Muscle of leg (tissue), 11 donors: ENCODE measurements around the gene DDC. TPM values are rescaled to one million over a fixed set of nuclear protein-coding genes. Genes with fewer than 3 reads are reported as not detected.
A peak's percentile ranks its signal among the peaks of the same experiment; 100 is the strongest.
"Not testable (repeated sequence)": the region's sequence is repeated elsewhere in the genome, so short reads cannot be mapped to it uniquely, and the experiment has no call there.

Experiments used
- DNase-seq: peaks from one replicate; pipeline ENCODE4 v3.0.0; 2013
- H3K27ac ChIP-seq: one replicate; pipeline ENCODE4 v1.5.1; 2013; ENCODE audit warnings: mild to moderate bottlenecking, low read length, control low read depth
- H3K27me3 ChIP-seq: one replicate; pipeline ENCODE4 v1.6.1; 2013; ENCODE audit warnings: low read length; ENCODE audit not compliant: control insufficient read depth, insufficient read depth
- H3K36me3 ChIP-seq: one replicate; pipeline ENCODE4 v1.6.1; 2013; ENCODE audit warnings: low read length; ENCODE audit not compliant: control insufficient read depth, insufficient read depth
- H3K4me1 ChIP-seq: one replicate; pipeline ENCODE4 v1.6.1; 2013; ENCODE audit warnings: low read length; ENCODE audit not compliant: control insufficient read depth, insufficient read depth
- H3K4me3 ChIP-seq: one replicate; pipeline ENCODE4 v1.5.1; 2013; ENCODE audit warnings: low read length, control low read depth
- H3K9me3 ChIP-seq: replicated peaks from 2 replicates; pipeline ENCODE4 v1.6.1; 2013; ENCODE audit warnings: low read depth, low read length; ENCODE audit not compliant: control insufficient read depth
- WGBS: methylation state at CpG from one replicate; pipeline ENCODE4 v1.1.5; 2013; ENCODE audit warnings: missing lambda C conversion rate; ENCODE audit not compliant: insufficient coverage; 5-methylcytosine and 5-hydroxymethylcytosine counted together
- polyA plus RNA-seq, 8 donors: library from polyadenylated mRNA; unstranded; fragments of 120-200 nt; gene quantifications; one replicate each; pipeline versions ENCODE4 v1.2.1 to v1.2.3, GENCODE V29; 2013; ENCODE audit warnings: inconsistent platforms in 1 of 8, low replicate concordance in 1 of 8; ENCODE audit not compliant: insufficient read length in 8 of 8, insufficient read depth in 1 of 8
- total RNA-seq: library from RNA; stranded (reverse); fragments of 120-200 nt; gene quantifications from one replicate; pipeline ENCODE4 v1.2.4, GENCODE V29; 2013

The DDC gene
- total and polyA plus RNA-seq, 9 donors, result 0.09 to 13.2 (median 0.26) TPM; not detected in 2

GRCh38 chr7:50463035-50463434 is 102.2 kb downstream of the DDC start:
- Histone ChIP-seq H3K9me3 (no peaks in the 10 kb centered on the region), H3K27me3 (peaks cover 7% of the 10 kb centered on the region), H3K4me1 (peaks cover 4% of the 10 kb centered on the region), H3K27ac (no peak overlapping the region), H3K4me3 (no peak overlapping the region), H3K36me3 (no peaks in the 10 kb centered on the region)
- 89% methylated on average over 4 of the region's 13 CpGs for WGBS
- no peak for DNase-seq

GRCh38 chr7:50462361-50462760 is 102.8 kb downstream of the DDC start:
- no peak for DNase-seq
- no peak overlapping the region for H3K4me3 ChIP-seq
- no CpG with 5 or more reads among the region's 4 CpGs for WGBS
- H3K36me3 ChIP-seq, result no peaks in the 10 kb centered on the region
- H3K27ac ChIP-seq, result no peak overlapping the region
- H3K9me3 ChIP-seq, result no peaks in the 10 kb centered on the region
- H3K4me1 ChIP-seq, result no peaks in the 10 kb centered on the region
- H3K27me3 ChIP-seq, result peaks cover 5% of the 10 kb centered on the region

- H3K27ac ChIP-seq, result no peak overlapping the region
- no peaks in the 10 kb centered on the region for H3K9me3 ChIP-seq
- no peaks in the 10 kb centered on the region for H3K36me3 ChIP-seq
- DNase-seq, result no peak
- 80% methylated on average over 1 of the region's 1 CpG for WGBS
- H3K27me3 ChIP-seq, result peaks cover 4% of the 10 kb centered on the region
- no peak overlapping the region for H3K4me3 ChIP-seq
- no peaks in the 10 kb centered on the region for H3K4me1 ChIP-seq
These were observed 103.5 kb downstream of the DDC start for GRCh38 chr7:50461695-50462094.

GRCh38 chr7:50459183-50459582 is 106.0 kb downstream of the DDC start:
- WGBS, result 98% methylated on average over 7 of the region's 27 CpGs
- not testable (repeated sequence) for H3K9me3 ChIP-seq, H3K4me1 ChIP-seq, H3K27ac ChIP-seq, H3K36me3 ChIP-seq, H3K4me3 ChIP-seq, H3K27me3 ChIP-seq, DNase-seq

GRCh38 chr7:50458651-50459050 is 106.6 kb downstream of the DDC start:
- H3K27ac ChIP-seq, H3K36me3 ChIP-seq, H3K4me3 ChIP-seq, H3K4me1 ChIP-seq, H3K27me3 ChIP-seq, H3K9me3 ChIP-seq, DNase-seq: not testable (repeated sequence)
- WGBS, result no CpG with 5 or more reads among the region's 4 CpGs

GRCh38 chr7:50456371-50457123 is 108.7 kb downstream of the DDC start:
- Histone ChIP-seq H3K4me1 (no peaks in the 10 kb centered on the region), H3K27ac (no peak overlapping the region), H3K4me3 (no peak overlapping the region), H3K27me3 (peaks cover 4% of the 10 kb centered on the region), H3K9me3 (no peaks in the 10 kb centered on the region), H3K36me3 (no peaks in the 10 kb centered on the region)
- WGBS, result no CpG with 5 or more reads among the region's 3 CpGs
- no peak for DNase-seq

GRCh38 chr7:50455658-50456057 is 109.5 kb downstream of the DDC start:
- no peak for DNase-seq
- Histone ChIP-seq H3K36me3 (no peaks in the 10 kb centered on the region), H3K27ac (no peak overlapping the region), H3K4me3 (no peak overlapping the region), H3K4me1 (peaks cover 4% of the 10 kb centered on the region), H3K9me3 (no peaks in the 10 kb centered on the region), H3K27me3 (peaks cover 4% of the 10 kb centered on the region)

- Histone ChIP-seq H3K4me1 (peaks cover 7% of the 10 kb centered on the region), H3K27ac (no peak overlapping the region), H3K27me3 (peaks cover 4% of the 10 kb centered on the region), H3K36me3 (no peaks in the 10 kb centered on the region), H3K9me3 (no peaks in the 10 kb centered on the region), H3K4me3 (no peak overlapping the region)
- 66% methylated on average over 3 of the region's 5 CpGs for WGBS
- no peak for DNase-seq
These were observed 110.2 kb downstream of the DDC start for GRCh38 chr7:50454968-50455367.

- no peak for DNase-seq
- no peak overlapping the region for H3K27ac ChIP-seq
These were observed 114.6 kb downstream of the DDC start for GRCh38 chr7:50450590-50451032.

GRCh38 chr7:50449881-50450589 is 115.2 kb downstream of the DDC start, which contains the start of gene FIGNL1:
TSS of gene FIGNL1 (minus strand) at chr7:50450350. CDS start at chr7:50447287, 3,063 bp downstream.
- Histone ChIP-seq H3K27ac (peak within 1 kb of the TSS; percentile 54), H3K9me3 (no peaks in the 10 kb centered on the region), H3K4me3 (peak within 1 kb of the TSS; percentile 87), H3K27me3 (no peaks in the 10 kb centered on the region), H3K36me3 (peaks cover 18% of the 10 kb centered on the region), H3K4me1 (peaks cover 9% of the 10 kb centered on the region)
- WGBS, result under 1% methylated on average over 55 of the region's 63 CpGs
- peak; percentile 83 for DNase-seq

More at GRCh38 chr7:50450590-50451032, 114.6 kb downstream of the DDC start:
- Histone ChIP-seq H3K36me3 (peaks cover 13% of the 10 kb centered on the region), H3K27me3 (no peaks in the 10 kb centered on the region), H3K9me3 (no peaks in the 10 kb centered on the region), H3K4me3 (peak overlapping the region; percentile 87), H3K4me1 (peaks cover 9% of the 10 kb centered on the region)
- 18% methylated on average over 26 of the region's 32 CpGs for WGBS
